Measurements from ENCODE around the gene CD248.
A peak's percentile ranks its signal among the peaks of the same experiment; 100 is the strongest.

The CD248 gene

DNA sequence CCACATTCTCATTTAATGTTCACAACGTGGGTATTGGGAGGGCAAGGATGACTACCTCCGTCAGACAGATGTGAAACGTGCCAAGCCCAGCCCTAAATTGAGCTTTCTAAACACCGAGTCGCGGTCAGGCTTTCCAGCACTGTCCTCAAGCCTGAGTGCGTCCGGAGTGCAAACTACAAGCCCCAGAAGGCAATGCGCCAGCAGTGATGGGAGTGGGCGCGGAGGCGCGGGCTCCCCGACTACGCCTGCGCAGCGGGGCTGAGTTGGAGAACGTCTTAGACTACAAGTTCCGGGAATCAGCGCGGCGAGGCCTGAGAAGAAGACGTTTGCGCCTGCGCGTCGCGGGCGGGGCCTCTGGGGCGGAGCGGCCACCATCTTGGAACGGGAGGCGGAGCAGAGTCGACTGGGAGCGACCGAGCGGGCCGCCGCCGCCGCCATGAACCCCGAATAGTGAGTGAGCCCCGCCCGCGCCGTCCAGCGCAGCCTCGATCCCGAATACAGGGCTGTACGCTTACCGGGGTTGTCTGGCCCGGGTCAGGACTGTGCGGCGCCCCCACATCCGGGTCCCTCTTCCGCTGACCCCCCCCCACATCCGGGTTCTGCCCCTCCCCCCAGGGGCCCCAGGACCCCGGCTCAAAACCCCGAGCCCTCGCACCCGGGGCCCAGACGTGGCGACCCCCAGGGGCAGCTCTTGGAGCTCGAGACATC, 48.4 kb downstream of the CD248 start, which contains the start of gene RAB1B:
Gene RAB1B (plus strand): TSS at position 396 of the 708 bp plus-strand sequence. CDS start 41 bp downstream, at position 437.
- TF ChIP-seq, protein P1, sequence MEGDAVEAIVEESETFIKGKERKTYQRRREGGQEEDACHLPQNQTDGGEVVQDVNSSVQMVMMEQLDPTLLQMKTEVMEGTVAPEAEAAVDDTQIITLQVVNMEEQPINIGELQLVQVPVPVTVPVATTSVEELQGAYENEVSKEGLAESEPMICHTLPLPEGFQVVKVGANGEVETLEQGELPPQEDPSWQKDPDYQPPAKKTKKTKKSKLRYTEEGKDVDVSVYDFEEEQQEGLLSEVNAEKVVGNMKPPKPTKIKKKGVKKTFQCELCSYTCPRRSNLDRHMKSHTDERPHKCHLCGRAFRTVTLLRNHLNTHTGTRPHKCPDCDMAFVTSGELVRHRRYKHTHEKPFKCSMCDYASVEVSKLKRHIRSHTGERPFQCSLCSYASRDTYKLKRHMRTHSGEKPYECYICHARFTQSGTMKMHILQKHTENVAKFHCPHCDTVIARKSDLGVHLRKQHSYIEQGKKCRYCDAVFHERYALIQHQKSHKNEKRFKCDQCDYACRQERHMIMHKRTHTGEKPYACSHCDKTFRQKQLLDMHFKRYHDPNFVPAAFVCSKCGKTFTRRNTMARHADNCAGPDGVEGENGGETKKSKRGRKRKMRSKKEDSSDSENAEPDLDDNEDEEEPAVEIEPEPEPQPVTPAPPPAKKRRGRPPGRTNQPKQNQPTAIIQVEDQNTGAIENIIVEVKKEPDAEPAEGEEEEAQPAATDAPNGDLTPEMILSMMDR (IDR thresholded peaks at IDR 0.05; ENCODE audit: insufficient read depth, low read depth, low read length, missing control alignments), result no peak
- peak; percentile 100 for DNase-seq (ENCODE audit: low read depth)

GRCh38 chr11:66267379-66268243, 49.2 kb downstream of the CD248 start:
- TF ChIP-seq, protein P1 (IDR thresholded peaks at IDR 0.05; ENCODE audit: insufficient read depth, low read depth, low read length, missing control alignments), result no peak
- peak; percentile 85 for DNase-seq (ENCODE audit: low read depth)

More for the DNA sequence above, 48.4 kb downstream of the CD248 start, which contains the start of gene RAB1B:
- peak within 1 kb of the TSS; percentile 98 for H3K4me3 ChIP-seq (ENCODE audit: low read length)

GRCh38 chr11:66267039-66267378, 49.8 kb downstream of the CD248 start:
- H3K4me3 ChIP-seq (ENCODE audit: low read length), result peak overlapping the region; percentile 98
- TF ChIP-seq, protein P1 (IDR thresholded peaks at IDR 0.05; ENCODE audit: insufficient read depth, low read depth, low read length, missing control alignments), result no peak
- no peak for DNase-seq (ENCODE audit: low read depth)

More at GRCh38 chr11:66267379-66268243, 49.2 kb downstream of the CD248 start:
- H3K4me3 ChIP-seq (ENCODE audit: low read length), result peak overlapping the region; percentile 98

DNA sequence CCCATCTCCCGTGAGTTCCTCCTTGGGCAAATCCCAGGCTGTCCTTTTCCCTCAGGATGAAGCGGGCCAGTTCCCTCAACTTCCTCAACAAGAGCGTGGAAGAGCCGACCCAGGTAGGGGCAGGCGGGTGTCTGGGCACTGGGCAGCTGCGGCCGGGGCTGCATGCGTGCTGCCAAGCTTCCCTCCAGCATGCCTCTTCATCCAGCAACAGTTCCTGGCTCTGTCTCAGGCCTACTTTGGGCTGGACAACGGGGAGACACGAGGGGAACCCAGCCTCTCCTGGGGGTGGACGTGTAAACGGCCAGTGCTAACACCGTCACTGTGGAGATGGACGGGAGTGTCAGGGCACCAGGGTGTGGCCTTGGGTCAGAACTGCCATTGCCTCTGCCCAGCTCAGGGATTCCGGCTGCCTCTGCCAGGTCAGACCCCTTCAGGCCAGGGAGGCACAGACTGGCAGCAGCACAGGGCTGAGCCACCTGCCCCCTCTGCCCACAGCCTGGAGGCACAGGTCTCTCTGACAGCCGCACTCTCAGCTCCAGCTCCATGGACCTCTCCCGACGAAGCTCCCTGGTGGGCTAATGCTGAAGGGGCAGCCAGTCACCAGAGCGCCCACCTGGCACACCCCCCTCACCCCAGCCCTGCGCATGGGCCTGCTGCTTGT, 50.3 kb downstream of the CD248 start:
- DNase-seq (ENCODE audit: low read depth), result no peak
- TF ChIP-seq, protein P1 (IDR thresholded peaks at IDR 0.05; ENCODE audit: insufficient read depth, low read depth, low read length, missing control alignments), result no peak
- no peak overlapping the region for H3K4me3 ChIP-seq (ENCODE audit: low read length)

DNA sequence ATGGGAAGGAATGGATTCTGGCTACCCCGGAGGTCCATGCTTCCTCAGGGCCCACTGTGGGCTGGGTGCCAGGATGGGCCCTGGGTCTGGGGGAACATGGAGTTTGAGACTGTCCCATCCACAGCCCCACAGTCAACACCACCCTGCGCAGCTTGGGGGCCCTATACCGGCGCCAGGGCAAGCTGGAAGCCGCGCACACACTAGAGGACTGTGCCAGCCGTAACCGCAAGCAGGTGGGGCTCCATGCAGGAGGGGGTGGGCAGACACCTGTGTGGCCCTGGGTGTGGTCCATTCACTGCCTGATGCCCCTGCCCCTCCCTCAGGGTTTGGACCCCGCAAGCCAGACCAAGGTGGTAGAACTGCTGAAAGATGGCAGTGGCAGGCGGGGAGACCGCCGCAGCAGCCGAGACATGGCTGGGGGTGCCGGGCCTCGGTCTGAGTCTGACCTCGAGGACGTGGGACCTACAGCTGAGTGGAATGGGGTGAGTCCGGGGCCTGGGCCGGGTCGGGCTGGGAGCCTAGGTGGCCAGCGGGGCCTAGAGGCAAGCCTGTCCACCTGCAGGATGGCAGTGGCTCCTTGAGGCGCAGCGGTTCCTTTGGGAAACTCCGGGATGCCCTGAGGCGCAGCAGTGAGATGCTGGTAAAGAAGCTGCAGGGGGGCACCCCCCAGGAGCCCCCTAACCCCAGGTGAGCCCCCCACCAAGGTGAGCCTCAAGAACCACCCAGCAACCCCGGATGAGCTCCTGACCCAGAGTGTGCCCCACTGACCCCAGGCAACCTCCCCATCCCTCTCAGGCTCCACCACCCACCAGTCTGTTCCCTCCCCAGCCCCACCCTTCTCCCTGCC, 51.1 kb downstream of the CD248 start:
- DNase-seq (ENCODE audit: low read depth), result no peak
- no peak overlapping the region for H3K4me3 ChIP-seq (ENCODE audit: low read length)
- TF ChIP-seq, protein P1 (IDR thresholded peaks at IDR 0.05; ENCODE audit: insufficient read depth, low read depth, low read length, missing control alignments), result no peak

- DNase-seq (ENCODE audit: low read depth), result peak; percentile 51
- TF ChIP-seq, protein P1 (IDR thresholded peaks at IDR 0.05; ENCODE audit: insufficient read depth, low read depth, low read length, missing control alignments), result peak; percentile 51
- no peak overlapping the region for H3K4me3 ChIP-seq (ENCODE audit: low read length)
Measured at GRCh38 chr11:66264914-66265313, 51.9 kb downstream of the CD248 start.
